Neural progenitor cell (in vitro differentiated cells): ENCODE data around the gene KIRREL3.

Experiments used
- CTCF ChIP-seq: fragments of 200-600 bp; sonication (generic); IDR thresholded peaks from 2 replicates; pipeline ENCODE4 v1.5.1; 2017; ENCODE audit warnings: antibody characterized with exemption, mild to moderate bottlenecking
- EZH2 ChIP-seq: fragments of 200-600 bp; sonication (generic); IDR thresholded peaks from 2 replicates; pipeline ENCODE4 v1.6.1; 2017; ENCODE audit warnings: antibody characterized with exemption, mild to moderate bottlenecking, moderate library complexity

- no peak for TF ChIP-seq EZH2
- no peak for TF ChIP-seq CTCF
Measured at GRCh38 chr11:126776119-126776518, 224.5 kb downstream of the KIRREL3 start.
